SHP77 (cell line): ENCODE results near the gene USP16.
A peak's percentile ranks its signal among the peaks of the same experiment; 100 is the strongest.

Experiments
- DNase-seq, 2 experiments: peaks; one replicate each; lab custom pipeline; 2025; lab: John Stamatoyannopoulos, UW

Gene USP16

GRCh38 chr21:29033871-29034270, 9.4 kb downstream of the USP16 start:
- no peak for DNase-seq

- no peak for DNase-seq
Observed at GRCh38 chr21:29034678-29035077, 10.2 kb downstream of the USP16 start.

GRCh38 chr21:29052224-29052623, 27.8 kb downstream of the USP16 start:
- no peak for DNase-seq

GRCh38 chr21:29053011-29053553, 28.6 kb downstream of the USP16 start:
- DNase-seq, result no peak

GRCh38 chr21:29053656-29054055, 29.2 kb downstream of the USP16 start:
- DNase-seq, result no peak

- DNase-seq, result no peak
Observed at GRCh38 chr21:29055080-29055479, 30.6 kb downstream of the USP16 start.

- no peak for DNase-seq
Observed at GRCh38 chr21:29056005-29056404, 31.5 kb downstream of the USP16 start.

GRCh38 chr21:29056538-29057050, 32.1 kb downstream of the USP16 start:
- no peak for DNase-seq

GRCh38 chr21:29064850-29065481, 40.5 kb downstream of the USP16 start:
- no peak for DNase-seq

- DNase-seq, result peak in 1 of 2 experiments; percentile 6
Observed at GRCh38 chr21:29072873-29073221, 48.4 kb downstream of the USP16 start.

GRCh38 chr21:29073222-29074006, 48.9 kb downstream of the USP16 start, which contains the start of gene CCT8:
Gene CCT8 (minus strand): TSS chr21:29073648. CDS start chr21:29073590, 58 bp downstream.
- peak; percentile 98 to 99 for DNase-seq

- no peak for DNase-seq
Observed at GRCh38 chr21:29074007-29074376, 49.5 kb downstream of the USP16 start.

- DNase-seq, result no peak
Observed at GRCh38 chr21:29074783-29075182, 50.3 kb downstream of the USP16 start.

GRCh38 chr21:29075706-29076466, 51.4 kb downstream of the USP16 start:
- DNase-seq, result peak; percentile 3 to 25

- peak; percentile 79 to 82 for DNase-seq
Observed at GRCh38 chr21:29076731-29077640, 52.5 kb downstream of the USP16 start.

- peak; percentile 47 to 69 for DNase-seq
Observed at GRCh38 chr21:29077651-29078090, 53.2 kb downstream of the USP16 start.

- DNase-seq, result peak in 1 of 2 experiments; percentile 16
Observed at GRCh38 chr21:29078869-29079767, 54.6 kb downstream of the USP16 start.

GRCh38 chr21:29080454-29080941, 56.0 kb downstream of the USP16 start:
- peak in 1 of 2 experiments; percentile 9 for DNase-seq

- DNase-seq, result no peak
Observed at GRCh38 chr21:29082046-29082815, 57.8 kb downstream of the USP16 start.
